GM12892 (cell line): ENCODE measurements around the gene LKAAEAR1.

ENCODE experiments used
- POLR2A ChIP-seq: IDR thresholded peaks from 2 replicates; pipeline ENCODE4 v1.6.1; 2011; ENCODE audit warnings: low read depth, low read length, control low read depth
- POLR2AphosphoS5 ChIP-seq: IDR thresholded peaks from 2 replicates; pipeline ENCODE4 v1.6.1; 2011; ENCODE audit warnings: low read depth, low read length, control low read depth

DNA sequence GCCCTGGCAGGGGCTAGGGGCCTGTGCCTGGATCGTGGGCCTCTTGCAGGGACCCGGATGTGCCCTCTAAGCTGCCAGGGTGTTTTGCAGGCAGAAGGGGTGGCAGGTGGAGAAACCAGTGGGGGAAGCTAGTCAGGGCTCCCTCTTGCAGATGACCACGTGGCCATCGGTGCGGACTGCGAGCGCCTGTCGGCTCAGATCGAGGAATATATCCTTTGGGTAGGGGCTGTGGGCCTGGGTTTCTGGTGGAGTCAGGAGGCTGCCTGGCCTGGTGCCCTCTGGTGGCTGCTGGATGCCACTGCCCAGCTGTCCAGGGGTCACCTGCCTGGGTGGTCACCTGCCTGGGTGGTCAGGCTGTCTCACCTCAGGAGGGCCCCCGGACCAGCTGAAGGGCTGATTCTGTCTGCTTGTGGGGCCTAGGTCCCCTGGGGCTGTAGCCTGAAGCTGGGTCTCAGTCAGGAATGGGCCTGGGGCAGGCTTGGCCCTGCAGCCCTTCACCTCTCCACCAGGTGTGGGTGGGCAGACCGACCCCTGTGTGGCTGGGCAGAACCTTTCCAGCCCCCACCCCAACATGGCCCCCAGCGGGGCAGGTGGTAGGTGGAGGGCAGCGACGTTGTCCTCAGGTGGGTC lies 14.5 kb downstream of the LKAAEAR1 start:
- TF ChIP-seq POLR2A = no peak
- TF ChIP-seq POLR2AphosphoS5 = no peak
